ENCODE measurements around the gene SCGB1C1.
A peak's percentile ranks its signal among the peaks of the same experiment; 100 is the strongest.
"Not testable (repeated sequence)": the region's sequence is repeated elsewhere in the genome, so short reads cannot be mapped to it uniquely, and the experiment has no call there.

The SCGB1C1 gene
- 0 reads per million in 3 donors for total RNA-seq

DNA sequence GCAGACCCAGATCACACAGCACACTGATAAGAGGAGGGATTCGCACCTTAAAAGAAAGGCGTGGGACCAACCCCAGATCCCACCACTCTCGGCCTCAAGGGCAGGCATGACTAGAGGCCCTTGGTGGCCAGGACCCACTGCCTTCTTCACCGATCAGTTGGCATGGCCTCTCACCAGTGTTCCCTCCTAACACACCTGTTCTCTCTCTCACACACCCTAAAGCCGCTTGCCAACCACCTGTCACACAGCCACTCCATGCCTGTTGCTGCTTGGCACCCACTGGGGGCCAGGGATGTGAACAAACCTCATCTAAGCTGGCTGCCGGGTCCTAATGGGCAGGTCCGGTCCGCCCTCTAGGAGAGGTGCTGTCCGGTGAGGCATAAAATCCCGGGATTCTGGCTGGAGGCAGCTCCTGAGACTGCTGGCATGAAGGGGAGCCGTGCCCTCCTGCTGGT lies at the start of gene SCGB1C1:
SCGB1C1 (plus strand) TSS at position 405 of the 455 bp plus-strand sequence; CDS start at position 427, 22 bp downstream.
- not testable (repeated sequence) for H3K4me1 ChIP-seq (ENCODE audit: control insufficient read depth, insufficient read depth, low read length, poor library complexity, severe bottlenecking); H3K27me3 ChIP-seq (replicated peaks; ENCODE audit: control insufficient read depth, insufficient read depth, low read length, poor library complexity, severe bottlenecking); H3K27ac ChIP-seq (ENCODE audit: insufficient read depth, low read length, poor library complexity, severe bottlenecking); H3K36me3 ChIP-seq (ENCODE audit: control insufficient read depth, insufficient read depth, low read length); H3K9me3 ChIP-seq (ENCODE audit: control insufficient read depth, low read length); DNase-seq; H3K4me3 ChIP-seq (ENCODE audit: insufficient read depth, low read depth, low read length, poor library complexity, severe bottlenecking)

DNA sequence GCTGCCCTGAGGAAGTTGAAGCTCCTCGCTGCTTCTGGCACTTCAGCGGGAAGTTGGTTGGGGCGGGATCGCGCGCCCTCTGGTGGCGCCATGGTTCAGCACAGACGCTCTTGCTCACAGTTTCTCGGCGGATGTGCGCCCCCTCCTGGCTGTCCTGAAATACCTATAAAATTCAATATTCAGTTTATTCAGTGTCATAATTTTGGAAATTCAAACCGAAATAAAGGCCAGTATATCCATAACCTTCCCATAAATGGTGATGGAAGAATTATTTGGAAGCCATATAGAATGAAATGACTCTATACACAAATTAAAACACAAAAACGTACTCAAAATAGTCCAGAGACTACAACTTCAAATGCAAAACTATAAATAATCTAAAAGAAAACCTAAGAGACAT lies 12.6 kb upstream of the SCGB1C1 start:
- H3K9me3 ChIP-seq (ENCODE audit: control insufficient read depth, low read length); H3K4me3 ChIP-seq (ENCODE audit: insufficient read depth, low read depth, low read length, poor library complexity, severe bottlenecking); H3K27ac ChIP-seq (ENCODE audit: insufficient read depth, low read length, poor library complexity, severe bottlenecking); H3K27me3 ChIP-seq (replicated peaks; ENCODE audit: control insufficient read depth, insufficient read depth, low read length, poor library complexity, severe bottlenecking); H3K36me3 ChIP-seq (ENCODE audit: control insufficient read depth, insufficient read depth, low read length); H3K4me1 ChIP-seq (ENCODE audit: control insufficient read depth, insufficient read depth, low read length, poor library complexity, severe bottlenecking); DNase-seq: not testable (repeated sequence)

DNA sequence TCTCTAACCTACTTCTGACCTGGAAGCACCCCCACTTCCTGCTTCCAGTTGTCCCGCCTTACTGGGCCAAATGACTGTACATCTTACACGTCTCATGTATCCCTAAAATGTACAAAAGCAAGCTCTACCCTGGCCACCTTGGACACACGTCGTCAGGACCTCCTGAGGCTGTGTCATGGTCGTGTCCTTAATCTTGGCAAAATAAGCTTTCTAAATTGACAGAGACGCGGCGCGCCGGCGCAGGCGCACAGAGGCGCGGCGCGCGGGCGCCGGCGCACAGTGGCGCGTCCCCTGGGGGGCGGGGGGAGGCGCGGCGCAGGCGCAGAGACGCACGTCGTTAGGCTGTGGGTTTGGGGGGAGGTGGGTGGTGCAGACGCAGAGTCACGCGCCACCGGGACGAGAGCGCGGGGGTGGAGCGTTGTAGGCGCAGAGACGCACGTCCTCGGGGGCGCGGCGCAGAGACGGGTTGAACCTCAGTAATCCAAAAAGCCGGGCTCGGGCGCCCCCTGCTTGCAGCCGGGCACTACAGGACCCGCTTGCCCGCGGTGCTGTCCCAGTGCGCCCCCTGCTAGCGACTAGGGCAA lies 3.6 kb upstream of the SCGB1C1 start:
- not testable (repeated sequence) for H3K27ac ChIP-seq (ENCODE audit: insufficient read depth, low read length, poor library complexity, severe bottlenecking); DNase-seq; H3K36me3 ChIP-seq (ENCODE audit: control insufficient read depth, insufficient read depth, low read length); H3K9me3 ChIP-seq (ENCODE audit: control insufficient read depth, low read length); H3K4me3 ChIP-seq (ENCODE audit: insufficient read depth, low read depth, low read length, poor library complexity, severe bottlenecking); H3K27me3 ChIP-seq (replicated peaks; ENCODE audit: control insufficient read depth, insufficient read depth, low read length, poor library complexity, severe bottlenecking); H3K4me1 ChIP-seq (ENCODE audit: control insufficient read depth, insufficient read depth, low read length, poor library complexity, severe bottlenecking)

DNA sequence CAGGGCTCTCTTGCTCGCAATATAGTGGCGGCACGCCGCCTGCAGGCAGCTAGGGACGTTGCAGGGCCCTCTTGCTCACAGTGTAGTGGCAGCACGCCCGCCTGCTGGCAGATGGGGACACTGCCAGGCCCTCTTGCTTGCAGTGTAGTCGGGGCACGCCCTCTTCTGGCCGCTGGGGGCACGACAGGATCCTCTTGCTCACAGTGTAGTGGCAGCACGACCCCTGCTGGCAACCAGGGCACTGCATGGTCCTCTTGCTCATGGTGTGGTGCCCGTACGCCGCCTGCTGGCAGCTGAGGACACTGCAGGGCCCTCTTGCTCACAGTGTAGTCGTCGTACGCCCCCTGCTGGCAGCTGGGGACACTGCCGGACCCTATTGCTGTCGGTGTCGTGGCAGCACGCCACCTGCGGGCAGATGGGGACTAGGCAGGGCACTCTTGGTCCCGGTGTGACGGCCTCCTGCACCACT lies 3.0 kb upstream of the SCGB1C1 start:
- DNase-seq: peak in 2 of 3 donors; percentile 26 to 38
- not testable (repeated sequence) for H3K36me3 ChIP-seq (ENCODE audit: control insufficient read depth, insufficient read depth, low read length); H3K27me3 ChIP-seq (replicated peaks; ENCODE audit: control insufficient read depth, insufficient read depth, low read length, poor library complexity, severe bottlenecking); H3K9me3 ChIP-seq (ENCODE audit: control insufficient read depth, low read length); H3K4me3 ChIP-seq (ENCODE audit: insufficient read depth, low read depth, low read length, poor library complexity, severe bottlenecking); H3K27ac ChIP-seq (ENCODE audit: insufficient read depth, low read length, poor library complexity, severe bottlenecking); H3K4me1 ChIP-seq (ENCODE audit: control insufficient read depth, insufficient read depth, low read length, poor library complexity, severe bottlenecking)

DNA sequence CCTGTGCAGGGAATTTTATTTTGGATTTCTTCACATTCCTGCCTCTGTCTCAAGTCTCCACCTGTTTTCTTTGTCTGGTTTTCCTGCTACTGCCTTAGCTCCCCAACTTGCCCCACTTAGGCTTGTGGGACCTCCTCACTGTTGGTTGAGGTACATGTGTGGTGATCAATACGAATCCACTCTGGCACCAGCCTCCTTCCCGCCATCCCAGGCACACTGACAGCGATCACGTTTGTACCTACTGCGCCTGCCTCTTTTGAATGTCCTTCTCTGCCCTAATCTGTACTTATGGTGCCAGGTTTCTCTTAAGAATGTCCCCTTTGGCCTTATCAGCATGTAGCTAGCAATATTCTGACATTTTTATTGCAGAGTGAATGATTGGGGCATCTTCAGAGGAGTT lies 2.3 kb upstream of the SCGB1C1 start:
- not testable (repeated sequence) for DNase-seq; H3K4me1 ChIP-seq (ENCODE audit: control insufficient read depth, insufficient read depth, low read length, poor library complexity, severe bottlenecking); H3K4me3 ChIP-seq (ENCODE audit: insufficient read depth, low read depth, low read length, poor library complexity, severe bottlenecking); H3K27ac ChIP-seq (ENCODE audit: insufficient read depth, low read length, poor library complexity, severe bottlenecking); H3K27me3 ChIP-seq (replicated peaks; ENCODE audit: control insufficient read depth, insufficient read depth, low read length, poor library complexity, severe bottlenecking); H3K9me3 ChIP-seq (ENCODE audit: control insufficient read depth, low read length); H3K36me3 ChIP-seq (ENCODE audit: control insufficient read depth, insufficient read depth, low read length)

DNA sequence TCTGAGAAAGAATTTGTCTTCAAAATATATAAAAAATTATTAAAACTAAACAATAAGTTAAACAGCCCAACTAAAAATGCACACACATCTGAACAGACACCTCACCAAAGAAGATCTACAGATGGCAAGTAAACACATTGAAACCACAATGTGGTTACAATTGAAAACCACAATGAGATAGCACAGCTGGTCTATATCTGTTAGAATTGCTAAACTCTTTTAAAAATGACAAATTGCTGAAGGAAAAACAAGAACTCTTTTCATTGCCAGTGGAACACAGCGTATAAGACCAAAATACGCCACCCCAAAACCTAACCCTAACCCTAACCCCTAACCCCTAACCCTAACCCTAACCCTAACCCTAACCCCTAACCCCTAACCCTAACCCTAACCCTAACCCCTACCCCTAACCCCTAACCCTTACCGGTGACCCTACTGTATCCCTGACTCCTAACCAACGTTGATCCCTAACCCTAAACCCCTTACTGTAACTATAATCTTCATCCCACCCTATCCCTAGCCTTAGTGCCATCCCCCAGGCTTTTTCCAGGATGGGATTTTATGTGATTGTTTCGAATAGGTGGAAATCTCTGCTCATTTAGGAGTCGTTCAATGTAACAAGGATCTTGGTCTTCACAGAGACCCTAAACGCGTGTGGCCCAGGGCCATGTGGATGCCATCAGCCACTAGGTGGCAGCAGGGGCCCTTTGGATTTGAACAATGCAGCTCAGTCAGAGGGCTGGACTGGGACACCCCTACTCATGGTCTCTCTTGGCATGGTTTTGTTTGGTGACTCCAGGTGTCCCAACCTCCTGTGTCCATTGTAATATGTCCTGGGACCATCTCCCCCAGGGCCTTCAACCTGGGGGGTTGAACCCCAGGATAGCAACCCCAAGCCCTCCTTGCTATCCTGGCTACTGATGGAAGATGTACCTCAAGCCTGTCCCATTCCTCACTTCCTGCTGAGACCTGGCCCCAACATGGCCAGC lies 1.1 kb upstream of the SCGB1C1 start:
- not testable (repeated sequence) for H3K9me3 ChIP-seq (ENCODE audit: control insufficient read depth, low read length); H3K27ac ChIP-seq (ENCODE audit: insufficient read depth, low read length, poor library complexity, severe bottlenecking); H3K36me3 ChIP-seq (ENCODE audit: control insufficient read depth, insufficient read depth, low read length); H3K4me3 ChIP-seq (ENCODE audit: insufficient read depth, low read depth, low read length, poor library complexity, severe bottlenecking); H3K27me3 ChIP-seq (replicated peaks; ENCODE audit: control insufficient read depth, insufficient read depth, low read length, poor library complexity, severe bottlenecking); H3K4me1 ChIP-seq (ENCODE audit: control insufficient read depth, insufficient read depth, low read length, poor library complexity, severe bottlenecking)
- peak in 2 of 3 donors; percentile 25 to 41 for DNase-seq

DNA sequence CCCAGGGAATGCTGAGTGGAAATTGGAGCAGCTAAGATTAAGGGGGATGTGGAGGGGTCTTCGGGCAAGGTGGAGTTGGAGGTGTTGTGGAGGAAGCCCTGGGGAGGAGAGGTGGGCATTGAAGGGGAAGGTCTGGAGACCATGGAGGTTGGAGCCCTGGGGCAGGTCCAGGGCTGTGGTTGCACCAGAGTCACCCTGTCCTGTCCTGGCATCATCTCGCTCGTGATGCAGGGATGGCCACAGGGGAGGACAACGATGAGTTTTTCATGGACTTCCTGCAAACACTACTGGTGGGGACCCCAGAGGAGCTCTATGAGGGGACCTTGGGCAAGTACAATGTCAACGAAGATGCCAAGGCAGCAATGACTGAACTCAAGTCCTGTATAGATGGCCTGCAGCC lies 603 bp downstream of the SCGB1C1 start:
- H3K36me3 ChIP-seq (ENCODE audit: control insufficient read depth, insufficient read depth, low read length); H3K27ac ChIP-seq (ENCODE audit: insufficient read depth, low read length, poor library complexity, severe bottlenecking); H3K27me3 ChIP-seq (replicated peaks; ENCODE audit: control insufficient read depth, insufficient read depth, low read length, poor library complexity, severe bottlenecking); H3K4me1 ChIP-seq (ENCODE audit: control insufficient read depth, insufficient read depth, low read length, poor library complexity, severe bottlenecking); H3K4me3 ChIP-seq (ENCODE audit: insufficient read depth, low read depth, low read length, poor library complexity, severe bottlenecking); H3K9me3 ChIP-seq (ENCODE audit: control insufficient read depth, low read length); DNase-seq: not testable (repeated sequence)

DNA sequence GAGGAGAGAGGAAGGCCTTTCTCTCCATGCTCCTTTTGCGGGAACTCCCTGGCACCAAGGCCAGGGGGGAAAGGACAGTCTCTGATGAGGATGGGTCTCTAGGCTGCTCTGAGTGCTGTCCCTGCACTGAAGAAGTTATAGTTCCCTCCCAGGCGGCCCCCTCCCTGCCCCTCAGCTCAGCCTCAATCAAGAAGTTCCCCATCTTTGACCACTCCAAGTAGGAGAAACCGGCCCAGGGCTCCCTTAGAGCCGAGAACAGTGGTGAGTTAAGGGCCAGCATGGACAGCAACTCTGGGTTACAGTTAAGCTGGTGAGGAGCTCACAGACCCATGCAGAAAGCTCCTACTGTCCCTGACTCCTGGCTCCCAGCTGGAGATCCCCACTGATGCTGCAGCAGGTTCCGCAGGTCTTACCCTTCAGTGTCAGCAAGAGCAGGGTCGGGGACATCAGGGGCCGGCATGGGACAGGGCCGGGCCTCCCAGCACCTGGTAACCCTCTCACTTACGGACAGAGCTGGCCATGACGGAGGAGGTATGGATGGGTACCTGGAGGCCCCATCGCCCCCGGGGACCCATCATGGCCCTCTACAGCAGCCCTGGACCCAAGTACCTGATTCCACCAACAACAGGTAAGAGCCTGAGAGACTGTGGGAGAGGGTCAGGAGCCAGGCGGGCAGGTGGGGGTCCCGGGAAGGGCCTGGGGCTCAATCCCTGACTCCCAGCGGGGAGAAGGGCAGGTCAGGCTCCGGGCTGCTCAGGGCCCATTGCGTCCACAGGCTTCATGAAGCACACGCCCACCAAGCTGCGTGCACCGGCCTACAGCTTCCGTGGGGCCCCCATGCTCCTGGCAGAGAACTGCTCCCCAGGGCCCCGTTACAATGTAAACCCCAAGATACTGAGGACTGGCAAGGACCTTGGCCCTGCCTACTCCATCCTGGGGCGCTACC lies 4.2 kb downstream of the SCGB1C1 start:
- peaks cover 6% of the 10 kb centered on the region for H3K4me1 ChIP-seq (ENCODE audit: control insufficient read depth, insufficient read depth, low read length, poor library complexity, severe bottlenecking)
- H3K27ac ChIP-seq (ENCODE audit: insufficient read depth, low read length, poor library complexity, severe bottlenecking): no peak overlapping the region
- DNase-seq: no peak
- no peaks in the 10 kb centered on the region for H3K27me3 ChIP-seq (replicated peaks; ENCODE audit: control insufficient read depth, insufficient read depth, low read length, poor library complexity, severe bottlenecking)
- no peak overlapping the region for H3K4me3 ChIP-seq (ENCODE audit: insufficient read depth, low read depth, low read length, poor library complexity, severe bottlenecking)
- no peaks in the 10 kb centered on the region for H3K36me3 ChIP-seq (ENCODE audit: control insufficient read depth, insufficient read depth, low read length)
- no peaks in the 10 kb centered on the region for H3K9me3 ChIP-seq (ENCODE audit: control insufficient read depth, low read length)

DNA sequence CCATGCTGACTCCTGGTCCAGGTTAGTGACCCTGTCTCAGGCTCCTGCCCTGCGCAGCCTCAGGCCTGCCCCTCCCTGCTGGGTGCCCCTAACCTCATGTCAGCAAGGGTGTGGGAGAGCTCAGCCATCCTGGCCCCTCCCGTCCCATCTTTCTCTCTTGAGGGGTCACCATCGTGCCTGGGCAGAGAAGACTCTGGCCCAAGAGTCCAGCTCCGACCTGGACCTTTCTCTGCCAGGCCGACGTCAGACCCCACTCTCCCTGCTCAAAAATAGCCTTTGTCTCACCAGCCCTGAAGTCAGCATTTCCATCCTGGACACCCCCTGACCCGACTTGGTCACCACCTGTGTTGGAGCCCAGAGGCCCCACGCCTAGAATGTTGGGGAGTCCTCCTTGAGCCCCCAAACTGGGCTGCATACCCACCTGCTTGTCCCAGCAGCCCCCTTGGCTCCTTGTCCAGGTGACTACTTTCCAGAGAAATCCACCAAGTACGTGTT lies 4.9 kb downstream of the SCGB1C1 start:
- H3K27ac ChIP-seq (ENCODE audit: insufficient read depth, low read length, poor library complexity, severe bottlenecking): no peak overlapping the region
- no peak for DNase-seq
- no peaks in the 10 kb centered on the region for H3K9me3 ChIP-seq (ENCODE audit: control insufficient read depth, low read length)
- peaks cover 2% of the 10 kb centered on the region for H3K36me3 ChIP-seq (ENCODE audit: control insufficient read depth, insufficient read depth, low read length)
- H3K27me3 ChIP-seq (replicated peaks; ENCODE audit: control insufficient read depth, insufficient read depth, low read length, poor library complexity, severe bottlenecking): no peaks in the 10 kb centered on the region
- H3K4me1 ChIP-seq (ENCODE audit: control insufficient read depth, insufficient read depth, low read length, poor library complexity, severe bottlenecking): peaks cover 4% of the 10 kb centered on the region
- H3K4me3 ChIP-seq (ENCODE audit: insufficient read depth, low read depth, low read length, poor library complexity, severe bottlenecking): no peak overlapping the region
